BLaER1 (cell line): ENCODE data around the gene LMO7.
"Not testable (repeated sequence)": the region's sequence is repeated elsewhere in the genome, so short reads cannot be mapped to it uniquely, and the experiment has no call there.

Experiments
- H3K27ac ChIP-seq: shearing (Covaris generic); formaldehyde crosslinking; 2 replicates; pipeline ENCODE4 v1.8.1; 2022
- H3K27me3 ChIP-seq: shearing (Covaris generic); formaldehyde crosslinking; 2 replicates; pipeline ENCODE4 v1.8.1; 2022
- H3K36me3 ChIP-seq: shearing (Covaris generic); formaldehyde crosslinking; 2 replicates; pipeline ENCODE4 v1.8.1; 2022
- H3K4me1 ChIP-seq: shearing (Covaris generic); formaldehyde crosslinking; 2 replicates; pipeline ENCODE4 v1.8.1; 2022
- H3K4me2 ChIP-seq: shearing (Covaris generic); formaldehyde crosslinking; 2 replicates; pipeline ENCODE4 v1.8.1; 2022
- H3K4me3 ChIP-seq: shearing (Covaris generic); formaldehyde crosslinking; 2 replicates; pipeline ENCODE4 v1.8.1; 2022
- H3K9ac ChIP-seq: shearing (Covaris generic); formaldehyde crosslinking; 2 replicates; pipeline ENCODE4 v1.8.1; 2022
- H3K9me3 ChIP-seq: shearing (Covaris generic); formaldehyde crosslinking; 2 replicates; pipeline ENCODE4 v1.8.1; 2022
- H4K20me1 ChIP-seq: shearing (Covaris generic); formaldehyde crosslinking; 2 replicates; pipeline ENCODE4 v1.8.1; 2022
- Cebpa-rat ChIP-seq: shearing (Covaris generic); IDR thresholded peaks from 2 replicates; pipeline ENCODE4 v1.8.1; 2022

LMO7 gene

DNA sequence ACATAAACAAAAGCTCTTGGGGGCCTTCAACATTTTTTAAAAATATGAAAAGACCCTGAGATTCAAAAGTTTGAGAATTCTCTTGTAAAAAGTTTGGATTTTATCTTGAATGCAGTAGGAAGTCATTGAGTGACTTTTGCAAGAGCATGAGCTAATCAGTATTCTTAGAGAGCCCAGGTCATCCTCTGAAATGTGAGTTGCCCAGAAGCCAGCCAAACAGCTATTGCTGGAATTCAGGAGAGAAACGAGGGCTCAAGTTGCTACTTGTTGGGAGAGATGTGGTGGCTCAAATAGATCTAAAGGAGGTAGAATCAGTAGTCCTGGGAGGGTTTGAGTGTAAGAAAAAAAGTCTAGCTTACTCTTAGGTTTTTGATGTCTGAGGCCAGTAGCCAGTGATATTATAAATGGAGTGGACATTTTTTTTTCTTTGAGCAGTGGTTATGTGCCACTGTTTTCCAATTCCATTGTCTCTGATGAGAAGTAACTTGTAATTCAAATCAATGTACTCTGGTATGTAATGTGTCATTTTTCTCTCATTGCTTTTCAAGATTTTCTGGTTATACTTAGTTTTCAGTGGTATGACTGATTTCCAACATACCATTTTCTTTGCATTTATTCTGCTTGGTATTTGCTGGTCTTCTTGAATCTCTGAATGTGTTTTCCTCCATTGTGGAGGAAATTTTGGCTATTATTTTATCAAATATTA lies 30.7 kb downstream of the LMO7 start:
- Histone ChIP-seq H3K36me3 (no peaks in the 10 kb centered on the region), H3K9me3 (no peaks in the 10 kb centered on the region), H4K20me1 (no peaks in the 10 kb centered on the region), H3K4me1 (no peaks in the 10 kb centered on the region), H3K9ac (no peak overlapping the region), H3K4me3 (no peak overlapping the region), H3K27ac (no peak overlapping the region), H3K27me3 (no peaks in the 10 kb centered on the region), H3K4me2 (no peak overlapping the region)
- no peak for TF ChIP-seq Cebpa-rat

DNA sequence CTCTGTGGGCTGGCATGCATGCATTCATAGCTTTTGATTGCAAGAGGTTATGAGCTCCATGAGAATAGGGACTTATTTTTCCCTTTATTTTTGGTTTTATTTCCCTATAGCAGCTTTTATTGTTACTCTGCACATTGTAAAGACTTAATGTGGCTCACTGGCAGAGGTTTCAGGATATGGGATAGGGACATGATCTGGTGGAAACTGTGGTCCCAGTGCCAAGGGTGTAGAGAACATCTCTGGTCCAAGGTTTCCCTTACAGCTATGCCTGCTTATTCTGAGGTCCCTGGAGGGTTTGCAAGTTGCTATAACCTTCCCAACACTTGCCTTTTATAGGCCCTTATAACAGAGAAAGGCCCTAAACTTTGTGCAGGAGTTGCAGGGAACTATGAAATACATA lies 33.6 kb downstream of the LMO7 start:
- no peak overlapping the region for H3K27ac ChIP-seq
- H3K27me3 ChIP-seq: no peaks in the 10 kb centered on the region
- H3K36me3 ChIP-seq: no peaks in the 10 kb centered on the region
- no peaks in the 10 kb centered on the region for H4K20me1 ChIP-seq
- no peaks in the 10 kb centered on the region for H3K9me3 ChIP-seq
- TF ChIP-seq Cebpa-rat: no peak
- no peak overlapping the region for H3K4me2 ChIP-seq
- H3K4me3 ChIP-seq: no peak overlapping the region
- H3K9ac ChIP-seq: no peak overlapping the region
- H3K4me1 ChIP-seq: no peaks in the 10 kb centered on the region

DNA sequence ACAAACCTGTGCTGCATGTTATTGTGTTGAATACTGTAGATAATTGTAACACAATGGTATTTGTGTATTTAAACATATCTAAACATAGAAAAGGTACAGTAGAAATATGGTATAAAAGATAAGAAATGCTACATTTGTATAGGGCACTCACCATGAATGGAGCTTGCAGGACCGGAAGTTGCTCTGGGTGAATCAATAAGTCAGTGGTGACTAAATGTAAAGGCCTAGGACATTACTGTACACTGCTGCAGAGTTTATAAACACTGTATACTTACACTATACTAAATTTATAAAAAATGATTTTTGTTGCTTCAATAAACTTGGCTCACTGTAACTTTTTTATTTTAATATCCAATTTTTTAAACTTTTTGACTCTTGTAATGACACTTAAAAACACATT lies 34.4 kb downstream of the LMO7 start:
- H3K36me3 ChIP-seq: no peaks in the 10 kb centered on the region
- H3K9me3 ChIP-seq: no peaks in the 10 kb centered on the region
- H3K4me2 ChIP-seq: no peak overlapping the region
- H3K4me1 ChIP-seq: no peaks in the 10 kb centered on the region
- no peaks in the 10 kb centered on the region for H4K20me1 ChIP-seq
- no peak for TF ChIP-seq Cebpa-rat
- H3K9ac ChIP-seq: no peak overlapping the region
- H3K4me3 ChIP-seq: no peak overlapping the region
- H3K27ac ChIP-seq: no peak overlapping the region
- no peaks in the 10 kb centered on the region for H3K27me3 ChIP-seq

DNA sequence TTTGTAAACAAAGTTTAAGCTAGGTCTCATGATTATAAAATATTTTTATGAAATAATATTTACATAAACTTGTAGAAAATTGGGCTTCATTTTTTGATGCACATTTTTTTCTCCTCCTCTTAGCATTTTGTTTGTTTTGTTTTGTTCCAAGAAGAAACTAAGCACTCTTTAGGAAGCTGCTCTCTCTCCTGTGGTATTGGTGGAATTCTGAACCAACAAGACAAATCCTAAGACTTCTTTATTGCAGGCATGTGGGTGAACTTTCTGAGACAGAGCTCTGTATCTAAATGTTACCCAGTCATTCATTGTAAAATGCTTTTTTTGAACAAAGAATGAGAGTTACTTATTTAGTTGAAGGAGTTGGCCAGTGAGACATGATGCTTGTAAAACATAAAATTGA lies 39.3 kb downstream of the LMO7 start:
- no peak for TF ChIP-seq Cebpa-rat
- H3K4me1 ChIP-seq: no peaks in the 10 kb centered on the region
- no peaks in the 10 kb centered on the region for H3K27me3 ChIP-seq
- no peaks in the 10 kb centered on the region for H4K20me1 ChIP-seq
- no peaks in the 10 kb centered on the region for H3K9me3 ChIP-seq
- H3K4me3 ChIP-seq: no peak overlapping the region
- no peak overlapping the region for H3K27ac ChIP-seq
- H3K4me2 ChIP-seq: no peak overlapping the region
- no peak overlapping the region for H3K9ac ChIP-seq
- no peaks in the 10 kb centered on the region for H3K36me3 ChIP-seq

DNA sequence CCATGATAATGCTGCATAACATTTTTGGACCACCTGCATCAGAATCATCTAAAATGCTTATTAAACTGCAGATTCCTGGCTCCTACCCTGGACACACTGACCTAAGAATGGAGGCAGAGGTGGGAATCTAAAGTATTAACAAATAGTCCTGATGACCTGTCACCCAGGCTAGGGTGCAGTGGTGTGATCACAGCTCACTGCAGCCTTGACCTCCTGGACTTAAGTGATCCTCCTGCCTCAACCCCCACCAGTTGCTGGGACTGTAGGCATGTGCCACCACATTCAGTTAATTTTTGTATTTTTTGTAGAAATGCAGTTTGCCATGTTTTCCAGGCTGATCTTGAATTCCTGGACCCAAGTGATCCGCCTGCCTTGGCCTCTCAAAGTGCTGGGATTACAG lies 43.3 kb downstream of the LMO7 start:
- Histone ChIP-seq H3K27me3 (no peaks in the 10 kb centered on the region), H3K9ac (no peak overlapping the region), H3K4me3 (no peak overlapping the region), H4K20me1 (no peaks in the 10 kb centered on the region), H3K9me3 (no peaks in the 10 kb centered on the region), H3K4me2 (no peak overlapping the region), H3K27ac (no peak overlapping the region), H3K4me1 (no peaks in the 10 kb centered on the region), H3K36me3 (no peaks in the 10 kb centered on the region)
- TF ChIP-seq Cebpa-rat: no peak

DNA sequence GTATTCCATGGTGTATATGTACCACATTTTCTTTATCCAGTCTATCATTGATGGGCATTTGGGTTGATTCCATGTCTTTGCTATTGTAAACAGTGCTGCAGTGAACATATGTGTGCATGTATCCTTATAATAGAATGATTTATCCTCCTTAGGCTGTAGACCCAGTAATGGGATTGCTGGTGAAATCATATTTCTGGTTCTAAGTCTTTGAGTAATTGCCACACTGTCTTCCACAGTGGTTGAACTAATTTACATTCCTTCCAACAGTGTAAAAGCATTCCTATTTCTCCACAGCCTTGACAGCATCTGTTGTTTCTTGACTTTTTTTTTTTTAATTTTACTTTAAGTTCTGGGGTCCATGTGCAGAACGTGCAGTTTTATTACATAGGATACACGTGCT lies 44.1 kb downstream of the LMO7 start:
- not testable (repeated sequence) for H3K27ac ChIP-seq, H3K27me3 ChIP-seq, H3K4me3 ChIP-seq, H3K36me3 ChIP-seq, H3K9me3 ChIP-seq, H3K9ac ChIP-seq, H3K4me2 ChIP-seq, H4K20me1 ChIP-seq, H3K4me1 ChIP-seq

DNA sequence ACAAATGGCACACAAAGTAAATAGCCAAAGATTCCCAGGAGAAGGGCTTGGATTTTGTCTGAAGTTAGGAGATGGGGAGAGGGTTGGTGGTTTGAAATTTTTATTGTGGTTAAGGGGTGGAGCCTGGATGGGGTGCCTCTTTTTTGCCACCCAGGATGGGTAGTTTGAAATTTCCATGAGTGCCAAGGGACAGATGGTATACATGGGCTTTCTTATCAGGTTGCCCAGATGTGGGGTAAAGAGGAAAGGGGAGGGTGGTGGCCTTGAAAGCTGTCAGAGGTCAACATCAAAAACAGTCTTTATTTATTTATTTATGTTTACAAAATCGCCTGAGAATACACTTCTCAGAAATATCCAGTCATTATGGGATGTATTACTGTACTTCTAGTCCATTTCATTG lies 46.2 kb downstream of the LMO7 start:
- H3K9ac ChIP-seq: no peak overlapping the region
- H3K9me3 ChIP-seq: no peaks in the 10 kb centered on the region
- H3K4me1 ChIP-seq: no peaks in the 10 kb centered on the region
- no peaks in the 10 kb centered on the region for H3K36me3 ChIP-seq
- H3K4me3 ChIP-seq: no peak overlapping the region
- no peaks in the 10 kb centered on the region for H3K27me3 ChIP-seq
- no peak overlapping the region for H3K27ac ChIP-seq
- H3K4me2 ChIP-seq: no peak overlapping the region
- no peaks in the 10 kb centered on the region for H4K20me1 ChIP-seq
- no peak for TF ChIP-seq Cebpa-rat

DNA sequence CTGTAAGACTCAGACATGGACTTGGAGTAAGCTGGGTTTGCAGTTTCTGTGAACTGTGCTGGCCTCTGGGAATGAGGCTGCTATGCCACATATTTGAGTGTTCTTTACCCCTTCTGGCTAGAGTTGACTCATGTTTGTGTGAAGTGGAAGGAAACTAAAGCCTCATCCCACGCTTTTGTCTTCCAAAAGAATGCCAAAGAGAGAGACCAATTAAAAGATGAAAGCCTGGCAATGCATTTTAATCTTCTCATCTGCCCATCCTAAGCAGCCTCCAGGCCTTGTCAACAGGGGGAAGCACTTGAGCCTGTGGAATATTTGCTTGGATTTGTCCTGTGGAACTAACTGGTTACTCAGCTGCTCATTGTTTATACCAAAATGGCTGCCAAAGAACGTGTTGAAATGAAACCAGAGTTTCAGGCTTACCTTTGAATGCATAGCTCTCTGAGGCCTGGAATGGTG lies 49.1 kb downstream of the LMO7 start:
- H3K9me3 ChIP-seq: no peaks in the 10 kb centered on the region
- no peaks in the 10 kb centered on the region for H3K36me3 ChIP-seq
- no peak overlapping the region for H3K4me2 ChIP-seq
- H4K20me1 ChIP-seq: no peaks in the 10 kb centered on the region
- H3K27me3 ChIP-seq: no peaks in the 10 kb centered on the region
- H3K27ac ChIP-seq: no peak overlapping the region
- no peak for TF ChIP-seq Cebpa-rat
- no peak overlapping the region for H3K9ac ChIP-seq
- H3K4me1 ChIP-seq: no peaks in the 10 kb centered on the region
- H3K4me3 ChIP-seq: no peak overlapping the region

DNA sequence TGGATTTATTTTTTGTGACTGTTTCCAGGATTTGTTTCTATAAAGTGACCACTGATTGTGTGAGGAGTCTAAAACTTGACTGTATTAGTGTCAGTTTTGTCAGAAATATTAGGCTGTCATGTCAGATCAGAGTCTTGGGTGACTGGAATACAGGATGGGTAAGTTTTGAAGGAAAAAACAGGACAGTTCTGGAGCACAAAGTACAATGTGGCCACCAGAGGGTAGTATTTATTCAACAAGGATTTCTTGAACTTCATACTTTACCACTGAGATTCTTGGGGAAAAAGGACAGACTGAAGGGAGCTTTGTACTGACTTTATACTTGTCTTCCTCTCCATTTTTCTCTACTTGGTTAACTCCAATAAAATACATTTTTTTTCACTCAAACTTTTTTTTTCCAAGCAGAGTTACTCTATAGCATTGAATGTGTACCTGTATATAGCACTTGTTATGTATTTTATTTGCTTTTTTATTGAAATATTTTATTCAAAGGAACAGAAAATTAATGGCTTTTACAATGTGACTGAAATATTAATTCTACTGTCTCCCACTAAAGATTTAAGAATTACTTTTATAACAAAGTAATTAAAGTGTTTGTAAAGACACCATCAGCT lies 51.1 kb downstream of the LMO7 start:
- no peak for TF ChIP-seq Cebpa-rat
- H3K27me3 ChIP-seq: no peaks in the 10 kb centered on the region
- H3K4me1 ChIP-seq: no peaks in the 10 kb centered on the region
- H3K9me3 ChIP-seq: no peaks in the 10 kb centered on the region
- H3K4me3 ChIP-seq: no peak overlapping the region
- H3K27ac ChIP-seq: no peak overlapping the region
- no peak overlapping the region for H3K4me2 ChIP-seq
- no peak overlapping the region for H3K9ac ChIP-seq
- H4K20me1 ChIP-seq: no peaks in the 10 kb centered on the region
- H3K36me3 ChIP-seq: no peaks in the 10 kb centered on the region

DNA sequence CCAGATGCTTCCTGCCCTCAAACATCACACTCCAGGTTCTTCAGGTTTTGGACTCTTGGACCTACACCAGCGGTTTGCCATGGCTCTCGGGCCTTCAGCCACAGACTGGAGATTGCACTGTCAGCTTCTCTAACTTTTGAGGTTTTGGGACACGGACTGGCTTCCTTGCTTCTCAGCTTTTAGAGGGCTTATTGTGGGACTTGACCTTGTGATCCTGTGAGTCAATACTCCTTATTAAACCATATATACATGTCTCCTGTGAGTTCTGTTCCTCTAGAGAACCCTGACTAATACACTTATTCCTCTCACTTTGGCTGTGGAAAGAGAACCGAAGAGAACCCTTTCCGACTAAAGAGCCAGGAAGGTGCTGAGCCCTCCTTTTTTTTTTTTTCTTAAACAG lies 53.6 kb downstream of the LMO7 start:
- Histone ChIP-seq H3K9me3 (no peaks in the 10 kb centered on the region), H3K4me2 (no peak overlapping the region), H3K9ac (no peak overlapping the region), H3K36me3 (no peaks in the 10 kb centered on the region), H3K4me3 (no peak overlapping the region), H3K27ac (no peak overlapping the region), H4K20me1 (no peaks in the 10 kb centered on the region), H3K27me3 (no peaks in the 10 kb centered on the region), H3K4me1 (no peaks in the 10 kb centered on the region)
- no peak for TF ChIP-seq Cebpa-rat

DNA sequence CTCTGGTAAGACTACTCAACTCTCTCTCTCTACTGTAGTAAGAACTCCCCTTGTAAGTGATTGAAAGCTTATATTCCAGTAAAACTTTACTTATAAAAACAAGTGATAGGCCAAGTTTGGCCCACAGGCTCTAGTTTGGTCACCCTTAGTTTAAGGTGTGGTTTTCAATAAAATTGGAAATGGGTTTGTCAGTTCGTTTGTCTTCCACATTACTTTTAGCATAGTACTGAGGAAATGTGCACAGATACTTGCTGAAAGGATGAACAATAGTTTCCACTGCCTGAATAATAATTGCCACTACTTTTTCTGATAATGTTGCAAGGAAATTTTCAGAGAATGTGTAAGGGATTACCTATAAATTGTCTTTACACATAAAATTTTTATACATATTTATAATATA lies 54.5 kb downstream of the LMO7 start:
- Histone ChIP-seq H3K4me3 (no peak overlapping the region), H3K9me3 (no peaks in the 10 kb centered on the region), H3K4me1 (no peaks in the 10 kb centered on the region), H4K20me1 (no peaks in the 10 kb centered on the region), H3K9ac (no peak overlapping the region), H3K36me3 (no peaks in the 10 kb centered on the region), H3K4me2 (no peak overlapping the region), H3K27ac (no peak overlapping the region), H3K27me3 (no peaks in the 10 kb centered on the region)
- TF ChIP-seq Cebpa-rat: no peak
